Stimulated activated CD4-positive, alpha-beta T cell treated with anti-CD3 and anti-CD28 coated beads, Interleukin-1b, Interleukin-23, amount 100 ng/mL, for 48 hours (primary cell): Measurements from ENCODE around the gene ADISSP.
A peak's percentile ranks its signal among the peaks of the same experiment; 100 is the strongest.

ENCODE experiments used
- DNase-seq: peaks from one replicate; pipeline ENCODE4 v3.0.0-alpha.2; 2020

The ADISSP gene

GRCh38 chr20:3711484-3711941, 56.0 kb downstream of the ADISSP start:
- no peak for DNase-seq

GRCh38 chr20:3710703-3711483, 56.7 kb downstream of the ADISSP start:
- DNase-seq, result peak; percentile 70

- DNase-seq, result no peak
These were observed 57.5 kb downstream of the ADISSP start for GRCh38 chr20:3710011-3710466.

GRCh38 chr20:3707508-3707899, 60.0 kb downstream of the ADISSP start:
- no peak for DNase-seq

- no peak for DNase-seq
These were observed 60.6 kb downstream of the ADISSP start for GRCh38 chr20:3706774-3707507.

GRCh38 chr20:3705970-3706739, 61.4 kb downstream of the ADISSP start:
- no peak for DNase-seq

- DNase-seq, result no peak
These were observed 62.0 kb downstream of the ADISSP start for GRCh38 chr20:3705491-3705969.

- no peak for DNase-seq
These were observed 63.5 kb downstream of the ADISSP start for GRCh38 chr20:3704087-3704486.
